Transverse colon (tissue), 4 donors: Measurements from ENCODE around the gene P2RY13.

Experiments used
- CTCF ChIP-seq, 5 experiments: fragments of 200-600 bp in 3 of 5; fragments of 450-650 bp in 2 of 5; sonication (generic) in 3 of 5; IDR thresholded peaks; 1 replicate in 2 of 5; 2 replicates in 3 of 5; pipeline ENCODE4 v1.5.1; 2016 to 2017; ENCODE audit warnings: antibody characterized with exemption in 5 of 5, inconsistent platforms in 3 of 5, mild to moderate bottlenecking in 2 of 5, moderate library complexity in 1 of 5
- POLR2AphosphoS5 ChIP-seq, 3 donors: sonication (generic); formaldehyde crosslinking; IDR thresholded peaks; one replicate each; pipeline ENCODE4 v1.6.1; 2016; ENCODE audit warnings: antibody characterized with exemption in 3 of 3

GRCh38 chr3:151289445-151289844 is 39.9 kb downstream of the P2RY13 start:
- TF ChIP-seq CTCF (IDR thresholded peaks at IDR 0.05): no peak
- TF ChIP-seq POLR2AphosphoS5 (IDR thresholded peaks at IDR 0.05): no peak
